ENCODE data around the gene BCL2L13.

Gene BCL2L13

DNA sequence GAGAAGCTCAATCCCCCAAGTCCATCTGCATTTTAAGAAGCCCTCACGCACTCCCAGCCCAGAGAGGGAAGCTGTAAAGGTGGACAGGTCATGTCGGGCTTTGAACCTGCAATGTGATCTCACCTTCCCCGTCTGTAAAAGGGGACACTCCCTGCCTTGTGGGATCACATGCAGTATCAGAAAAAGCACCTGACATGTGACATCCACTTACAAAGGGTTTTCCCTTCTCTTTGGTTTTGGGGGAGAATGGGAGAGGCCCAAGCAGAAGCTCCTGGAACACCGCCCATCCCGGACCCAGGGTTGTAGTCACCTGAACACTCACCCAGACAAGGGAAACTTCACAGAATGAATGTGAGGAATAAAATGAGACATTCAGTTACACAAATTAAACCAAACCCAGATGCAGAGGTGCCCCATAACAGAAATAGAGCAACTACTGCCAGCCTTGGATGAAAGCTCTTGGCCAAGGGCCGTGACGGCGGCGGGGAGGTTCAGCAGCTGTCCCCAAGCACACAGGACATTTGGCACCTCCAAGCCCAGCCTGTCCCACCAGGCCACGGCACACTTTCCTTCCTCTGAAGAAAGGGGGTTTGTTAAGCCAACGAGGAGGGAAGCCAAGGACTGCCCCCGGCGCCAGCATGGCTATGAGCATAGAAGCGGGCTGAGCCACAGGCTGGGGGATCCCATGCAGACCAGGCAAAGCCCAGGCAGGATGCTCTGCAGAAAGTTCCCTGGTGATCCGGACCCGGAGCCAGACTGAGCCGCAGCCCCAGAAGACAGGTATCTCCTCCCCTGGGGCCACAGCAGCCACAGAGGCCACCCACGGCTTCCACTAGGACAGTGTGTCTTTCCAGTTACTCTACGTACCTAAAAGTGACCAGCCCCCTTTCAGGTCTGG is 131.9 kb downstream of the BCL2L13 start:
- no peak for DNase-seq (ENCODE audit: low read depth)
- no peak overlapping the region for H3K4me3 ChIP-seq (ENCODE audit: low read length)
- TF ChIP-seq, protein P1, sequence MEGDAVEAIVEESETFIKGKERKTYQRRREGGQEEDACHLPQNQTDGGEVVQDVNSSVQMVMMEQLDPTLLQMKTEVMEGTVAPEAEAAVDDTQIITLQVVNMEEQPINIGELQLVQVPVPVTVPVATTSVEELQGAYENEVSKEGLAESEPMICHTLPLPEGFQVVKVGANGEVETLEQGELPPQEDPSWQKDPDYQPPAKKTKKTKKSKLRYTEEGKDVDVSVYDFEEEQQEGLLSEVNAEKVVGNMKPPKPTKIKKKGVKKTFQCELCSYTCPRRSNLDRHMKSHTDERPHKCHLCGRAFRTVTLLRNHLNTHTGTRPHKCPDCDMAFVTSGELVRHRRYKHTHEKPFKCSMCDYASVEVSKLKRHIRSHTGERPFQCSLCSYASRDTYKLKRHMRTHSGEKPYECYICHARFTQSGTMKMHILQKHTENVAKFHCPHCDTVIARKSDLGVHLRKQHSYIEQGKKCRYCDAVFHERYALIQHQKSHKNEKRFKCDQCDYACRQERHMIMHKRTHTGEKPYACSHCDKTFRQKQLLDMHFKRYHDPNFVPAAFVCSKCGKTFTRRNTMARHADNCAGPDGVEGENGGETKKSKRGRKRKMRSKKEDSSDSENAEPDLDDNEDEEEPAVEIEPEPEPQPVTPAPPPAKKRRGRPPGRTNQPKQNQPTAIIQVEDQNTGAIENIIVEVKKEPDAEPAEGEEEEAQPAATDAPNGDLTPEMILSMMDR (conservative IDR thresholded peaks at IDR 0.05; ENCODE audit: low read length): no peak

DNA sequence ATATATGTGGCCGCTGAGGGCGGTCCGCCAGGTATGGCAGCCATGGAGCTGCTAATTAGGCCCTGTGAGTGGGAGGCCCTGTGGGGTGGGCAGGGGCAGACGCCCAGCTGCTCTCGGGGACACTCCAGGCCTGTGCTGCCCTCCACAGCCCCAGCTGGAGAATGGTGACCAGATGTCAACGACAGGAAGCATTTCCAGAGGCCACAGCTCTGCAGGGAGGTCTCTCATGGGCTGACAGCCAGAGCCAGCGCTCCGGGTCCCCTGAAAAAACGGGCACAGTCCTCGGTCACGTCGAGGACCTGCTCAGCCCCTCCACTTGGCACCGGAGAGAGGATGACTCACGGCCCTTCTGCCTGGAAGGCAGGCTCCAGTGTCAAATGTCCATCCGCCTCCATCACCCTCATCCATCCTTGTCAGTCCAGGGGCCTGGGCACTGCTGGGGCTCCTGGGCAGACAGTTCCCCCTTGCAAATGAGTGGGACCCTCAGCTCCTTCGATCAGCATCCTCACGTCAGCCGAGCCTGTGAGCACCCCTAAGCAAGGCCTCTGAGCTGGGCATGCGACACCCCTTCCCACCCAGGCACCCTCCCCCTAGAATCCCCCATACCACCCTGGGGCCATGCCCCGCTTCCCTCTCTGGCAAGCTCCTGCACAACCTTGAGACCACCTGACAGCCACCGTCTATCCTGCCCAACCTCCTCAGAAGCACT is 133.8 kb downstream of the BCL2L13 start:
- DNase-seq (ENCODE audit: low read depth): no peak
- TF ChIP-seq, protein P1 (conservative IDR thresholded peaks at IDR 0.05; ENCODE audit: low read length): no peak
- peak overlapping the region; percentile 68 for H3K4me3 ChIP-seq (ENCODE audit: low read length)

DNA sequence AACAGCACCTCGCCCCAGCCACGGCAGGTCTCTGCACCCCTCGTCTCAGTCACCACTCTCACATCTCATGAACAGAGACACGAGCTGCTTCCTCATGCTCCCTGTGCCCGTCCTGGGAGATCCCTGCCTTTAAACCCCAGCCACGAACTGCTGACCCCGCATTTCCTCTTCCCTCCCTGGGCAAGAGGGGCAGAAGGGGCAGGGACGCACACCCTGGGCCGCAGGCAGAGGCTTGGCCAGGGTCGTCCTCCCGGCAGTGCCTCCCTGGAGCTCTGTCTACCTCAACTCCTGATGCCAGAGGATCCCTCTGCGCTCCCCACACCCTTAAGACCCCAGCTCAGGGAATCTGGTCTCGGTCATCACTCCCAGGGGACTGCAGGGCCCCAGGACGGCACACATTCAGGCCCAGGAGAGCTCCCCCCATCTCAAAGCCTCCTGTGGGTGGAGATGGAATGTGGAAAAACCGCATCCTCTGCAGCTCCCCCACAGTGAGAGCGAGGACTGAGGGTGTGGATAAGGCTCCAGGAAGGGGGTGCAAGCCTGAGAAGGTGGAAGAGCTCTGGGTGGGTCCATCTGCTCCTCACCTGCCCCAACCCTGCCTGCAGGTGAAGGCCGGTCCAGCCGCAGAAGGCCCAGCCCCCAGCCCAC is 134.5 kb downstream of the BCL2L13 start:
- TF ChIP-seq, protein P1 (conservative IDR thresholded peaks at IDR 0.05; ENCODE audit: low read length): no peak
- peak overlapping the region; percentile 68 for H3K4me3 ChIP-seq (ENCODE audit: low read length)

DNA sequence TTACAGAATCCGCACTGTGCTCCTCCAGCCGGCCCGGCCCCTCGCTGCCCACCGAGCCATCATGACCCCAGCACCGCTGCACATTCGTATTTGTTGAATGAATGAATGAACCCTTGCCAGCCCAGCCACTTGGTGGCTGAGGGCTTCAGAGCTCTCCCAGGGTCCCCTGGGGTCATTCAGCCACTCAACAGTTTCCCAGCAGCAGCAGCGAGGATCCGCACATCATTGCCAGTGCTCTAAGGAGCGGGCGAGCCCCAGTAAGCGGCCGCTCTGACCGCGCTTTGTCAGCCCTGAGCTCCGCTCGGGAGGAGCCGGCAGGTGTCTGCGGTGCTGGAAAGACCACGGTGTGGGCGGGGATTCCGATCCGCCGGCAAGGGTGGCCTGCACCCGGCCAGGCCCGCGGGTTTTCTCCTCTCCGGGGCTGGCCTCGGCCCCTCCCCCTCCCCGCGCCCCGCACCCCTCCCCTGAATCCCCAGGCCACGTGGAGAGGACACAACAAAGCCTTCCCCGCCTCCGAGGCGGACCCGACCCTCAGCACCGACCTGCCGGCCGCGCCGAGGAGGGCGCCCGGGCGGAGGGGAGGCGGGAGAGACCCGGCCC is 135.1 kb downstream of the BCL2L13 start:
- no peak for DNase-seq (ENCODE audit: low read depth)
- H3K4me3 ChIP-seq (ENCODE audit: low read length): peak overlapping the region; percentile 68
- TF ChIP-seq, protein P1 (conservative IDR thresholded peaks at IDR 0.05; ENCODE audit: low read length): no peak

More for the DNA sequence above, 134.5 kb downstream of the BCL2L13 start:
- DNase-seq (ENCODE audit: low read depth): peak; percentile 45

DNA sequence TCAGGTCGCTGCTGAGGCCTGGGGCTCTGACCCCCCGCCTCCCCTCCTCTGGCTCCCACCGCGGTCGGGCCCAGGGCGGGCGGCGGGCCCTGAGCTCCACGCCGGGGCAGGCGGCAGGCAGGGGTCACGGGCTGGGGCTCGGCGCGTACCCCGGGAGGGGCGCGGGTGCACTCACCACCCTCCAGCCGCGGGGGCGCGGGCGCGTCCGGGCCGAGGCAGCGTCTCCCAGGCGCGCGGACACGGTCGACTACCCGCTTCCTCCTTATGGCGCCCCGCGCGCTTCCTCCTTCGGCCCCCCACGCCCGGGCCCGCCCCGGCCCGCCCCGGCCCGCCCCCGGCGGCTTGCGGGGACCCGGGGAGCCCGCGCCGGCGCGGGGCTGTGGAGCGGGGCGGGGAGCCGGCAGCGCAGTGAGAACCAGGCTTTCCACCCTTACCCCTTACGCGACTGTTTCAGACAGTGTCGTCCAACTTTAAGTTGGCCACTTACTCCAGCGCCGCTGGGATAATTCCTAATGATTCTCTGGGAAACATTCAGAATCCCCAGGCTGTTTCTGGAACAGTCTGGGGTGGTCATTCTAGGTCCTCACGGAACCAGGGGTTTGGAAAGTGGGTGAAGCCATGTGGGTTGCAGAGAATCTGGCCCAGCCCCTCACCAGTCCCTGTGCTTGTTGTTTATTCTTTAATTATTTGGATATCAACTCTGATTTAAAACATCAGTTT is 135.8 kb downstream of the BCL2L13 start, which contains the start of gene BID:
Gene BID, minus strand, starts transcription at position 264 of the 720 bp plus-strand sequence. CDS start 24,353 bp downstream, outside the sequence.
- TF ChIP-seq, protein P1 (conservative IDR thresholded peaks at IDR 0.05; ENCODE audit: low read length): no peak
- peak within 1 kb of the TSS; percentile 68 for H3K4me3 ChIP-seq (ENCODE audit: low read length)
- DNase-seq (ENCODE audit: low read depth): no peak
